GM12892 (cell line): Measurements from ENCODE around the gene C1S.

ENCODE experiments used
- POLR2A ChIP-seq: IDR thresholded peaks from 2 replicates; pipeline ENCODE4 v1.6.1; 2011; ENCODE audit warnings: low read depth, low read length, control low read depth
- POLR2AphosphoS5 ChIP-seq: IDR thresholded peaks from 2 replicates; pipeline ENCODE4 v1.6.1; 2011; ENCODE audit warnings: low read depth, low read length, control low read depth
- TAF1 ChIP-seq: IDR thresholded peaks from 2 replicates; pipeline ENCODE4 v1.6.1; 2011; ENCODE audit warnings: low read depth, mild to moderate bottlenecking, control low read depth, low read length, borderline replicate concordance

GRCh38 chr12:7017870-7018349 is 42.6 kb upstream of the C1S start:
- TF ChIP-seq POLR2A, result no peak
- TF ChIP-seq POLR2AphosphoS5, result no peak
- no peak for TF ChIP-seq TAF1
